ENCODE measurements around the gene F2RL2.

Gene F2RL2

DNA sequence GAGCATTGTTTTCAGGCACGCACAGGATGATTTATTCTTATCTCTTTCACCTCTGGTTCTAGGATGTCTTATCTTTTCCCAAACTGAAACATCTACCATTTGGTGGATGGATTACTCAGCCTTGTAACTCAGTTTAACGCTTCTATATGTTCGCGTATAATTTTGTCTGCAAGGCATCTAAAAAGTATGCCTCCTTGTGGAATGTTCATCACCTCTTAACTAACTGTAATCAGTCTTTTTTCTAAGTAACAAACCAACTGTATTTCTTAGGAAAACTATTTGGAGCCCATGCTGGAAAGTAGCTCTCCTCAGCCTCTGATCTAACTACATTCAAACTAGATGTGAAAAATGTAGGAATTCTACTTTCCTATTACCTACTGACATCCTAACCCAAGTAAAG lies 11.5 kb upstream of the F2RL2 start:
- no peak for TF ChIP-seq POLR2AphosphoS5 (IDR thresholded peaks at IDR 0.05; ENCODE audit: low read depth, low read length)
- TF ChIP-seq TAF1 (IDR thresholded peaks at IDR 0.05; ENCODE audit: borderline replicate concordance, insufficient read depth, low read length): no peak

DNA sequence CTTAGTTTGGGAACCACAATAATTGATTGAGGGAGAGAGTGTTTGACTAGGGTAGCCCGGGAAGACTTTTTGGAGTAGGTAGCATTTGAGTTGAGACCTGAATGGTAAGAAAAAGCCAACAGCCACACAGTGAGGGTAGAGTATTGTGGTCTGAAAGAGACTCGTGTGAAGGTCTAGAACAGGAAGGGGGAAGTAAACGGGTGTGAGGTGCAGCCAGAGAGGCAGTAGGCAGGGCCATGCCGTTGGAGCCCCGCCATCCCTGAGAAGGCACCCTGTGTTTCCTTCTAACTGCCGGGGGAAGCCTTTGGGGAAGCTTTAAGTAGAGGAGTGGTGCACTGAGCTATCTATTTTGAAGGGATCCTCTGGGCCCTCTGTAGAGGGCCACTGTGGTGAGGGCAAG lies 3.5 kb upstream of the F2RL2 start:
- TF ChIP-seq TAF1 (IDR thresholded peaks at IDR 0.05; ENCODE audit: borderline replicate concordance, insufficient read depth, low read length) (no peak), POLR2AphosphoS5 (IDR thresholded peaks at IDR 0.05; ENCODE audit: low read depth, low read length) (no peak), SIN3A (IDR thresholded peaks at IDR 0.05; ENCODE audit: borderline replicate concordance, insufficient read depth, low read length) (no peak), FOXP2 (optimal IDR thresholded peaks at IDR 0.05; ENCODE audit: borderline replicate concordance, extremely low read depth, extremely low read length, insufficient read depth) (no peak)
- TF ChIP-seq, protein P1, sequence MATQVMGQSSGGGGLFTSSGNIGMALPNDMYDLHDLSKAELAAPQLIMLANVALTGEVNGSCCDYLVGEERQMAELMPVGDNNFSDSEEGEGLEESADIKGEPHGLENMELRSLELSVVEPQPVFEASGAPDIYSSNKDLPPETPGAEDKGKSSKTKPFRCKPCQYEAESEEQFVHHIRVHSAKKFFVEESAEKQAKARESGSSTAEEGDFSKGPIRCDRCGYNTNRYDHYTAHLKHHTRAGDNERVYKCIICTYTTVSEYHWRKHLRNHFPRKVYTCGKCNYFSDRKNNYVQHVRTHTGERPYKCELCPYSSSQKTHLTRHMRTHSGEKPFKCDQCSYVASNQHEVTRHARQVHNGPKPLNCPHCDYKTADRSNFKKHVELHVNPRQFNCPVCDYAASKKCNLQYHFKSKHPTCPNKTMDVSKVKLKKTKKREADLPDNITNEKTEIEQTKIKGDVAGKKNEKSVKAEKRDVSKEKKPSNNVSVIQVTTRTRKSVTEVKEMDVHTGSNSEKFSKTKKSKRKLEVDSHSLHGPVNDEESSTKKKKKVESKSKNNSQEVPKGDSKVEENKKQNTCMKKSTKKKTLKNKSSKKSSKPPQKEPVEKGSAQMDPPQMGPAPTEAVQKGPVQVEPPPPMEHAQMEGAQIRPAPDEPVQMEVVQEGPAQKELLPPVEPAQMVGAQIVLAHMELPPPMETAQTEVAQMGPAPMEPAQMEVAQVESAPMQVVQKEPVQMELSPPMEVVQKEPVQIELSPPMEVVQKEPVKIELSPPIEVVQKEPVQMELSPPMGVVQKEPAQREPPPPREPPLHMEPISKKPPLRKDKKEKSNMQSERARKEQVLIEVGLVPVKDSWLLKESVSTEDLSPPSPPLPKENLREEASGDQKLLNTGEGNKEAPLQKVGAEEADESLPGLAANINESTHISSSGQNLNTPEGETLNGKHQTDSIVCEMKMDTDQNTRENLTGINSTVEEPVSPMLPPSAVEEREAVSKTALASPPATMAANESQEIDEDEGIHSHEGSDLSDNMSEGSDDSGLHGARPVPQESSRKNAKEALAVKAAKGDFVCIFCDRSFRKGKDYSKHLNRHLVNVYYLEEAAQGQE (IDR thresholded peaks at IDR 0.05; ENCODE audit: insufficient read depth in 1 of 2, low read depth in 2 of 2, low read length in 2 of 2): no peak

DNA sequence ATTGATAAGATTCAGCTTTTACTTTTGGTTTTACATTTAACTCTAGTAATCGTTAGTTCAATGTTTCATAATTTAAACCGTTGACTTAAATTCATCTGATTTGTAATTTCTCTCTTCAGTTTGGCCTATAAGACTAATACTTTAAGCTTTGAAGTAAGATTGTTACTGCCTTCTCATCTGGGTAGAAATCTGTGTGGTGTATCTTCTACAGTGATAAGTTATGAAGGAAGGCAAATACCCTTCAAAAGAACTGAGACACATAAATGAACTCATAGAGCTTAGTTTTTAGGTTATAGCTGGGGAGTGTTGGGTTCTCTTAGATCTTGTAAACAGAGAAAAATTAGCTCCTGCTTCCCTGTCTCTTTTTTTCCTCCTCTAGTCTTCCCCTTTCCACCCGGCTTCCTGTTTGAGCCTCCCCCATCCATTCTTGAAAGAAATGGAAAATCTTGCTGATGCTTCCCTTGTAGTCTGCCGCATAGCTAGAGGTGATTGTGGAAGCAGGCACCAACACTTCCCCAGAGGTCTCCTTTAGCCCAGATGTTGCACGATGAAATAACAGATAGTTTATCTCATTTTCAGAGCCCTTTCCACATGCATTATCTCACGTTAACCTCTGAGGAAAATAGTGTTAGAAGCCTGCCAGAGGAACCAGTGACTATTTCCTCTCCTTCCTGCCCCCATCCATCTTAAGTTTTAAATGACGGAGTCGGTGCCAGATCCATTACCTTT lies 2.0 kb upstream of the F2RL2 start:
- TF ChIP-seq FOXP2 (optimal IDR thresholded peaks at IDR 0.05; ENCODE audit: borderline replicate concordance, extremely low read depth, extremely low read length, insufficient read depth) (no peak), SIN3A (IDR thresholded peaks at IDR 0.05; ENCODE audit: borderline replicate concordance, insufficient read depth, low read length) (no peak), TAF1 (IDR thresholded peaks at IDR 0.05; ENCODE audit: borderline replicate concordance, insufficient read depth, low read length) (no peak), POLR2AphosphoS5 (IDR thresholded peaks at IDR 0.05; ENCODE audit: low read depth, low read length) (no peak)
- TF ChIP-seq, protein P1 (IDR thresholded peaks at IDR 0.05; ENCODE audit: insufficient read depth in 1 of 2, low read depth in 2 of 2, low read length in 2 of 2): no peak

DNA sequence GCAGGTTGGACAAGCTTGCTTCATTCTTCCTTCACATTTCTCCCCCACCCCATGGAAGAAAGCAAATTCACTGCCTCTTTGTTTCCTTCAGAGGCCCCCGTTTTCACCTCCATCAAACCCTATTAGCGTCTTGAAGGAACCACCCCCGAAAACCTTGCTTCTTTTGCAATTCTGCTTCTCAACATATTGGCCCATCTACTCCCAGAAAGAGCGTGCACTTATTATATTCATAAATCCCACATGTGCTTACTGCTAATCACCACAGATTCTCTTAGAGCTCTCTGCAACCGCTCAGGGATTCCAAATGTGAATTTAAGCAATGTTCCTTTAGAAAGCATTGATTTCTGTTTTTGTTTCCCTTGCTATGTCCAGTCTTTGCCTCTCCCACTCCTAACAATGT lies 1.1 kb downstream of the F2RL2 start:
- no peak for TF ChIP-seq FOXP2 (optimal IDR thresholded peaks at IDR 0.05; ENCODE audit: borderline replicate concordance, extremely low read depth, extremely low read length, insufficient read depth)
- TF ChIP-seq POLR2AphosphoS5 (IDR thresholded peaks at IDR 0.05; ENCODE audit: low read depth, low read length): no peak
- TF ChIP-seq, protein P1 (IDR thresholded peaks at IDR 0.05; ENCODE audit: insufficient read depth in 1 of 2, low read depth in 2 of 2, low read length in 2 of 2): no peak
- no peak for TF ChIP-seq TAF1 (IDR thresholded peaks at IDR 0.05; ENCODE audit: borderline replicate concordance, insufficient read depth, low read length)
- TF ChIP-seq SIN3A (IDR thresholded peaks at IDR 0.05; ENCODE audit: borderline replicate concordance, insufficient read depth, low read length): no peak

DNA sequence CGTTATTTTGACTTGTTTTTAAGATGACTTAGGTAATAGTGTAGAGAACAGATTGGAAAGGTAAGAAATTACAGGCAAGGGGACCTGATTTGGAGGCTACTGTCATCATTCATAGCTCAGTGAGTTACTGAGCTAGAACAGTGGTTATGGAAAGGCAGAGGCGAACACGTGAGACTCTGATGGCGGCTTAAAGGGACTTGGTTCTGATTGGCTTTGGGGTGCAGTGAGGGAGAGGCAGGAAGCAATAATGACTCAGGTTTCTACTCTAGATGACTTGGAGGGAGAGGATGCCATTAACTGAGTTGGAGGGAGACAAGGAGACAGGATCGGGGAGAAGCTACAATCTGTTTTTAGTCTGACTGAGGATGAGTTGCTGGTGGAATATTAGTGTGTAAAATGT lies 3.0 kb downstream of the F2RL2 start:
- no peak for TF ChIP-seq TAF1 (IDR thresholded peaks at IDR 0.05; ENCODE audit: borderline replicate concordance, insufficient read depth, low read length)

DNA sequence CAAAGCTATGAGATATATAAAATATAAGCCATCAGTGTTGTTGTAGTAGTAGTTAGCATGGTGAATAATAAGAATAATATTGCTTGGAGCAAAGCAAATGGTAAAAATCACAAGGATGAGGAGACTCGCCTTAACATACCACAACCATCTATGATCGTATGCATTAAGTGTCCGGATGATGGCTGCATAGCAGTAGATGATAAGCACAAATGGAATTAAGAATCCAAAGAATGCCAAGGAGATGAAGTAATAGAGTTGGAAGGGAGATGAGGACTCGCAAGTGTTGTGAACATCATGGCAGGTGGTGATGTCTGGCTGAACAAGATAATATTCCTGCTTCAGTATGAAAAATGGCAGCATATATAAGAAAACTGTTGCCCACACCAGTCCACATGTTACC lies 5.5 kb downstream of the F2RL2 start:
- TF ChIP-seq POLR2AphosphoS5 (IDR thresholded peaks at IDR 0.05; ENCODE audit: low read depth, low read length): no peak
- no peak for TF ChIP-seq FOXP2 (optimal IDR thresholded peaks at IDR 0.05; ENCODE audit: borderline replicate concordance, extremely low read depth, extremely low read length, insufficient read depth)
- TF ChIP-seq TAF1 (IDR thresholded peaks at IDR 0.05; ENCODE audit: borderline replicate concordance, insufficient read depth, low read length): no peak
- no peak for TF ChIP-seq SIN3A (IDR thresholded peaks at IDR 0.05; ENCODE audit: borderline replicate concordance, insufficient read depth, low read length)
- TF ChIP-seq, protein P1 (IDR thresholded peaks at IDR 0.05; ENCODE audit: insufficient read depth in 1 of 2, low read depth in 2 of 2, low read length in 2 of 2): no peak

Data from PFSK-1 (cell line).